NCI-H128 (cell line): Measurements from ENCODE around the gene CHP2.
"Not testable (repeated sequence)": the region's sequence is repeated elsewhere in the genome, so short reads cannot be mapped to it uniquely, and the experiment has no call there.

Source experiments
- DNase-seq: peaks from one replicate; lab custom pipeline; 2025; ENCODE audit not compliant: unreplicated experiment; lab: John Stamatoyannopoulos, UW

Gene CHP2

GRCh38 chr16:23742766-23743165 lies 12.1 kb upstream of the CHP2 start:
- DNase-seq = no peak

GRCh38 chr16:23745263-23745662 lies 9.6 kb upstream of the CHP2 start:
- DNase-seq = no peak

- no peak for DNase-seq
Observed at GRCh38 chr16:23748630-23749029, 6.2 kb upstream of the CHP2 start.

GRCh38 chr16:23751053-23751452 lies 3.8 kb upstream of the CHP2 start:
- not testable (repeated sequence) for DNase-seq

- no peak for DNase-seq
Observed at GRCh38 chr16:23753908-23754593, 775 bp upstream of the CHP2 start.

GRCh38 chr16:23755484-23755809 lies 621 bp downstream of the CHP2 start:
- no peak for DNase-seq

- DNase-seq = no peak
Observed at GRCh38 chr16:23757116-23757515, 2.3 kb downstream of the CHP2 start.

GRCh38 chr16:23757937-23758619 lies 3.3 kb downstream of the CHP2 start:
- DNase-seq = no peak

- DNase-seq = no peak
Observed at GRCh38 chr16:23765933-23766332, 11.1 kb downstream of the CHP2 start.

GRCh38 chr16:23768581-23768980 lies 13.8 kb downstream of the CHP2 start:
- DNase-seq = no peak

- DNase-seq = no peak
Observed at GRCh38 chr16:23771027-23771426, 16.2 kb downstream of the CHP2 start.

GRCh38 chr16:23771642-23772041 lies 16.8 kb downstream of the CHP2 start:
- DNase-seq = no peak

GRCh38 chr16:23773339-23773738 lies 18.5 kb downstream of the CHP2 start:
- DNase-seq = no peak

- DNase-seq = no peak
Observed at GRCh38 chr16:23781176-23781575, 26.4 kb downstream of the CHP2 start.

GRCh38 chr16:23784811-23785447 lies 30.1 kb downstream of the CHP2 start:
- DNase-seq = no peak

- no peak for DNase-seq
Observed at GRCh38 chr16:23785842-23786241, 31.0 kb downstream of the CHP2 start.

- no peak for DNase-seq
Observed at GRCh38 chr16:23786964-23787561, 32.2 kb downstream of the CHP2 start.

- no peak for DNase-seq
Observed at GRCh38 chr16:23788685-23789084, 33.9 kb downstream of the CHP2 start.

GRCh38 chr16:23795378-23795777 lies 40.6 kb downstream of the CHP2 start:
- no peak for DNase-seq

- no peak for DNase-seq
Observed at GRCh38 chr16:23796941-23797340, 42.1 kb downstream of the CHP2 start.

- DNase-seq = peak; percentile 1
Observed at GRCh38 chr16:23801378-23801777, 46.6 kb downstream of the CHP2 start.

- DNase-seq = no peak
Observed at GRCh38 chr16:23802776-23803175, 48.0 kb downstream of the CHP2 start.
